Gastrocnemius medialis (tissue), 4 donors: Measurements from ENCODE around the gene TPT1. TPM values are rescaled to one million over a fixed set of nuclear protein-coding genes. Genes with fewer than 3 reads are reported as not detected.
"Not testable (repeated sequence)": the region's sequence is repeated elsewhere in the genome, so short reads cannot be mapped to it uniquely, and the experiment has no call there.

Source experiments
- ATAC-seq, 2 donors: fragments of 150-250 bp; one replicate each; pipeline ENCODE4 v1.9.1; 2016
- DNase-seq, 2 donors: peaks; one replicate each; pipeline ENCODE4 v3.0.0-alpha.2; 2019
- H3K27ac ChIP-seq, 4 donors: fragments of 200-600 bp; sonication (generic); 1 replicate in 1 of 4; 2 replicates in 3 of 4; pipeline ENCODE4 v1.5.1; 2016 to 2018; ENCODE audit warnings: mild to moderate bottlenecking in 2 of 4, moderate library complexity in 1 of 4
- H3K27me3 ChIP-seq, 3 donors: fragments of 200-600 bp; sonication (generic) in 2 of 3; 1 replicate in 1 of 3; 2 replicates in 2 of 3; pipeline versions ENCODE4 v1.5.1 to v1.6.0; 2016 to 2019; ENCODE audit warnings: mild to moderate bottlenecking in 1 of 3, moderate library complexity in 1 of 3
- H3K36me3 ChIP-seq, 2 donors: fragments of 200-600 bp; sonication (generic) in 1 of 2; one replicate each; pipeline ENCODE4 v1.5.1; 2017 to 2018
- H3K4me1 ChIP-seq, 2 donors: fragments of 200-600 bp; sonication (generic) in 1 of 2; one replicate each; pipeline ENCODE4 v1.5.1; 2016 to 2017; ENCODE audit warnings: mild to moderate bottlenecking in 2 of 2
- H3K4me3 ChIP-seq, 4 donors: fragments of 200-600 bp; sonication (generic) in 3 of 4; 1 replicate in 1 of 4; 2 replicates in 3 of 4; pipeline ENCODE4 v1.5.1; 2016 to 2019; ENCODE audit warnings: mild to moderate bottlenecking in 2 of 4
- H3K9me3 ChIP-seq, 3 donors: fragments of 200-600 bp; sonication (generic) in 2 of 3; 1 replicate in 1 of 3; 2 replicates in 2 of 3; pipeline ENCODE4 v1.5.1; 2016 to 2019
- CTCF ChIP-seq, 5 experiments: fragments of 450-650 bp in 3 of 5; fragments of 200-600 bp in 2 of 5; sonication (generic) in 2 of 5; IDR thresholded peaks in 4 of 5; conservative IDR thresholded peaks in 1 of 5; 1 replicate in 4 of 5; 2 replicates in 1 of 5; pipeline ENCODE4 v1.5.1; 2016 to 2019; ENCODE audit warnings: antibody characterized with exemption in 5 of 5, mild to moderate bottlenecking in 3 of 5, moderate library complexity in 3 of 5
- POLR2A ChIP-seq, 2 donors: fragments of 450-650 bp; IDR thresholded peaks; one replicate each; pipeline ENCODE4 v1.6.1; 2017; ENCODE audit warnings: antibody characterized with exemption in 2 of 2, mild to moderate bottlenecking in 2 of 2, moderate library complexity in 2 of 2
- in situ Hi-C, 4 donors: fragments of 200-750 bp; cut with MboI; loops; one replicate each; pipeline versions ENCODE4 v1.15.0 to v1.8.0; 2017; ENCODE audit warnings: low sequenced_read_pairs in 4 of 4
- intact Hi-C: fragments of 100-400 bp; cut with DNase I; formaldehyde crosslinking; loops from one replicate; pipeline ENCODE4 v1.15.1; 2023; ENCODE audit warnings: low total_unique reads
- total RNA-seq, 4 donors: library from RNA; depleted of rRNA; stranded (reverse); fragments of >200 nt; gene quantifications; one replicate each; pipeline versions ENCODE4 v1.1.0 to v1.2.3, GENCODE V29; 2016

TPT1 gene
- total RNA-seq, 4 donors from 2014 or later = 4,595 to 7,577 (median 5,951) TPM

- ATAC-seq = peak in 1 of 2 donors; percentile 65
- peak overlapping the region in 3 of 4 donors; percentile 30 to 40 (median 35) for H3K27ac ChIP-seq
- DNase-seq = no peak
- no peak overlapping the region for H3K4me3 ChIP-seq
- H3K27me3 ChIP-seq = no peaks in the 10 kb centered on the region
- in situ Hi-C loops = no loop called here
- TF ChIP-seq CTCF (IDR thresholded peaks at IDR 0.05 in 4 of 5, conservative IDR thresholded peaks at IDR 0.05 in 1 of 5) = no peak
- TF ChIP-seq POLR2A (IDR thresholded peaks at IDR 0.05) = no peak
- peaks cover 10 to 13% of the 10 kb centered on the region in 2 donors for H3K4me1 ChIP-seq
- intact Hi-C loops = no loop called here
- H3K9me3 ChIP-seq = no peaks in the 10 kb centered on the region
- H3K36me3 ChIP-seq = no peaks in the 10 kb centered on the region
Measured at GRCh38 chr13:45385320-45385719, 44.3 kb upstream of the TPT1 start.

- intact Hi-C loops = no loop called here
- DNase-seq (no peak), ATAC-seq (no peak)
- peaks cover 10 to 13% of the 10 kb centered on the region in 2 donors for H3K4me1 ChIP-seq
- H3K27ac ChIP-seq = peak overlapping the region in 2 of 4 donors; percentile 30 to 40
- in situ Hi-C loops = no loop called here
- TF ChIP-seq POLR2A (IDR thresholded peaks at IDR 0.05) (no peak), CTCF (IDR thresholded peaks at IDR 0.05 in 4 of 5, conservative IDR thresholded peaks at IDR 0.05 in 1 of 5) (no peak)
- H3K27me3 ChIP-seq = no peaks in the 10 kb centered on the region
- no peak overlapping the region for H3K4me3 ChIP-seq
- H3K9me3 ChIP-seq = no peaks in the 10 kb centered on the region
- H3K36me3 ChIP-seq = no peaks in the 10 kb centered on the region
Measured at GRCh38 chr13:45384474-45385174, 43.6 kb upstream of the TPT1 start.

- not testable (repeated sequence) for H3K27me3 ChIP-seq
Measured at GRCh38 chr13:45382739-45383138, 41.8 kb upstream of the TPT1 start.

GRCh38 chr13:45381196-45381595 lies 40.2 kb upstream of the TPT1 start:
- Histone ChIP-seq H3K27ac (no peak overlapping the region), H3K27me3 (no peaks in the 10 kb centered on the region), H3K4me3 (no peak overlapping the region), H3K9me3 (no peaks in the 10 kb centered on the region), H3K4me1 (peaks cover 10 to 12% of the 10 kb centered on the region in 2 donors), H3K36me3 (no peaks in the 10 kb centered on the region)
- intact Hi-C loops = no loop called here
- ATAC-seq = no peak
- TF ChIP-seq POLR2A (IDR thresholded peaks at IDR 0.05) (no peak), CTCF (IDR thresholded peaks at IDR 0.05 in 4 of 5, conservative IDR thresholded peaks at IDR 0.05 in 1 of 5) (no peak)
- DNase-seq = no peak
- in situ Hi-C loops = no loop called here

More at GRCh38 chr13:45382739-45383138, 41.8 kb upstream of the TPT1 start:
- H3K9me3 ChIP-seq, in situ Hi-C loops, H3K27ac ChIP-seq, H3K36me3 ChIP-seq, DNase-seq, ATAC-seq, intact Hi-C loops, H3K4me3 ChIP-seq: not testable (repeated sequence)
- peaks cover 10 to 13% of the 10 kb centered on the region in 2 donors for H3K4me1 ChIP-seq

- H3K4me1 ChIP-seq, H3K36me3 ChIP-seq, H3K4me3 ChIP-seq, in situ Hi-C loops, DNase-seq, H3K9me3 ChIP-seq, H3K27me3 ChIP-seq, H3K27ac ChIP-seq, intact Hi-C loops, ATAC-seq: not testable (repeated sequence)
Measured at GRCh38 chr13:45380708-45381107, 39.7 kb upstream of the TPT1 start.

- H3K36me3 ChIP-seq, DNase-seq, ATAC-seq, H3K27ac ChIP-seq, in situ Hi-C loops, H3K4me3 ChIP-seq, H3K9me3 ChIP-seq, H3K4me1 ChIP-seq, intact Hi-C loops, H3K27me3 ChIP-seq: not testable (repeated sequence)
Measured at GRCh38 chr13:45379516-45379915, 38.5 kb upstream of the TPT1 start.

GRCh38 chr13:45378786-45379185 lies 37.8 kb upstream of the TPT1 start:
- DNase-seq, H3K27me3 ChIP-seq, in situ Hi-C loops, H3K27ac ChIP-seq, intact Hi-C loops, H3K4me3 ChIP-seq, H3K9me3 ChIP-seq, H3K4me1 ChIP-seq, H3K36me3 ChIP-seq, ATAC-seq: not testable (repeated sequence)

- DNase-seq, intact Hi-C loops, in situ Hi-C loops, H3K36me3 ChIP-seq, ATAC-seq, H3K4me3 ChIP-seq, H3K27me3 ChIP-seq, H3K9me3 ChIP-seq, H3K27ac ChIP-seq: not testable (repeated sequence)
- peaks cover 7 to 10% of the 10 kb centered on the region in 2 donors for H3K4me1 ChIP-seq
Measured at GRCh38 chr13:45377314-45377713, 36.3 kb upstream of the TPT1 start.

GRCh38 chr13:45376651-45377050 lies 35.7 kb upstream of the TPT1 start:
- intact Hi-C loops, H3K27ac ChIP-seq, H3K9me3 ChIP-seq, in situ Hi-C loops, H3K36me3 ChIP-seq, H3K27me3 ChIP-seq, DNase-seq, ATAC-seq, H3K4me3 ChIP-seq: not testable (repeated sequence)
- peaks cover 13 to 16% of the 10 kb centered on the region in 2 donors for H3K4me1 ChIP-seq
